Smooth muscle cell (in vitro differentiated cells): ENCODE data around the gene ZNF462. TPM values are rescaled to one million over a fixed set of nuclear protein-coding genes. Genes with fewer than 3 reads are reported as not detected.

Experiments
- DNase-seq: peaks from one replicate; lab custom pipeline; 2025; ENCODE audit not compliant: unreplicated experiment; lab: John Stamatoyannopoulos, UW
- H2AFZ ChIP-seq: fragments of 200-600 bp; sonication (generic); 2 replicates; pipeline ENCODE4 v1.6.0; 2016; ENCODE audit warnings: antibody characterized with exemption, low read depth, mild to moderate bottlenecking
- H3F3A ChIP-seq: fragments of 200-600 bp; sonication (generic); 2 replicates; pipeline ENCODE4 v1.6.0; 2017; ENCODE audit warnings: antibody characterized with exemption, low read depth
- H3K27ac ChIP-seq: fragments of 200-600 bp; sonication (generic); 2 replicates; pipeline ENCODE4 v1.5.1; 2016; ENCODE audit warnings: low read depth, mild to moderate bottlenecking
- H3K27me3 ChIP-seq: fragments of 200-600 bp; sonication (generic); 2 replicates; pipeline ENCODE4 v1.6.1; 2016; ENCODE audit warnings: low read depth, mild to moderate bottlenecking
- H3K36me3 ChIP-seq: fragments of 200-600 bp; sonication (generic); 2 replicates; pipeline ENCODE4 v1.5.1; 2016; ENCODE audit warnings: low read depth
- H3K4me1 ChIP-seq: fragments of 200-600 bp; sonication (generic); 2 replicates; pipeline ENCODE4 v1.5.1; 2016; ENCODE audit warnings: low read depth
- H3K4me2 ChIP-seq: fragments of 200-600 bp; sonication (generic); 2 replicates; pipeline ENCODE4 v1.6.0; 2016; ENCODE audit warnings: mild to moderate bottlenecking
- H3K4me3 ChIP-seq: fragments of 200-600 bp; sonication (generic); 2 replicates; pipeline ENCODE4 v1.5.1; 2016; ENCODE audit warnings: mild to moderate bottlenecking
- H3K79me2 ChIP-seq: fragments of 200-600 bp; sonication (generic); 2 replicates; pipeline ENCODE4 v1.6.0; 2016; ENCODE audit warnings: low read depth, mild to moderate bottlenecking
- H3K9ac ChIP-seq: fragments of 200-600 bp; sonication (generic); 2 replicates; pipeline ENCODE4 v1.6.0; 2016; ENCODE audit warnings: low read depth
- H3K9me3 ChIP-seq: fragments of 200-600 bp; sonication (generic); replicated peaks from 2 replicates; pipeline ENCODE4 v1.5.1; 2016; ENCODE audit warnings: low read depth
- H4K20me1 ChIP-seq: fragments of 200-600 bp; sonication (generic); 2 replicates; pipeline ENCODE4 v1.6.0; 2016; ENCODE audit warnings: low read depth
- whole genome bisulfite sequencing: methylation state at CpG from one replicate; pipeline ENCODE4 v1.1.7; 2016; ENCODE audit warnings: low lambda C conversion rate; 5-methylcytosine and 5-hydroxymethylcytosine counted together
- polyA plus RNA-seq: library from polyadenylated mRNA; unstranded; fragments of >200 nt; fragmentation: Nextera tagmentation; extraction: Ambion mirVana; gene quantifications from 2 replicates; pipeline ENCODE4 v1.2.1, GENCODE V29; 2016
- total RNA-seq: library from RNA; depleted of rRNA; stranded (reverse); fragments of >200 nt; gene quantifications from 2 replicates; pipeline ENCODE4 v1.2.3, GENCODE V29; 2014
- TF ChIP-seq, protein P1 (sequence below): fragments of 200-600 bp; sonication (generic); IDR thresholded peaks from 2 replicates; pipeline ENCODE4 v1.5.1; 2017; ENCODE audit warnings: borderline replicate concordance, mild to moderate bottlenecking, antibody characterized with exemption; ENCODE audit not compliant: insufficient read depth, poor library complexity, severe bottlenecking

Gene ZNF462
- total and polyA plus RNA-seq, 2 experiments from 2014 or later: 9.1 to 32.2 TPM

DNA sequence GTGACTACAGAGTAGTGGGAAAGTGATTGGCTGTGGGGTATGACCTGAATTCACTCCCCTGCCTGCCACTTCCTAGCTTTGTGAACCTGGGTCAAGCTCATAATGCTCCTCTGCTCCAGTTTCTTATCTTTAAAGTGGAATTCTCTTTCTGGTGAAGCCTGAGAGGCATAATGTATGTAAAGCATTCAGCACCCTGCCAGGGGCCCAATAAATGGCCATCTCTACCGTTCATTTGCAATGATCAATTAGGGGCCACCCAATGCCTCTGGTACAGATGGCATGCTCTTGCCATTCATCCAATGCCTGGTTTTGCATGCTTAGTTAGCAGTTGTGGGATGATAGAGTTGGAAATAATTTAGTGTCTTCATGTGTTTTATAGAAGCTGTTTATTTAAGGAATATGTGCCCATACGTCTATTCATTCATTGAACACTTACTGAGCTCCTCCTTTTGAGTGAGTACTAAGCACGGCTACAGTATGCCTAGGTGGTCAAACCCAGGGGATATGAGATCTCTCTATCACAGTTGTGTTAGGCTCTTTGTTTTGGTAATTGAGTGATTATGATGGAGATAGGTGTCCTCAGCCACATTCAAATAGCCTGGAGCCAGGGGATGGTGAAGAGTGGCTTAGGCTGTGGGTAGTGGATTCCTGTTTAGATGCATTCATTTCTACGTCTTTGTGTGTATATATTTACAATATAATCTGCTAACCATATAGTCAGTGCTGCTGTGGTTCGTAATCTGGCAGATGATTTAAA lies 15.3 kb downstream of the ZNF462 start:
- TF ChIP-seq, protein P1, sequence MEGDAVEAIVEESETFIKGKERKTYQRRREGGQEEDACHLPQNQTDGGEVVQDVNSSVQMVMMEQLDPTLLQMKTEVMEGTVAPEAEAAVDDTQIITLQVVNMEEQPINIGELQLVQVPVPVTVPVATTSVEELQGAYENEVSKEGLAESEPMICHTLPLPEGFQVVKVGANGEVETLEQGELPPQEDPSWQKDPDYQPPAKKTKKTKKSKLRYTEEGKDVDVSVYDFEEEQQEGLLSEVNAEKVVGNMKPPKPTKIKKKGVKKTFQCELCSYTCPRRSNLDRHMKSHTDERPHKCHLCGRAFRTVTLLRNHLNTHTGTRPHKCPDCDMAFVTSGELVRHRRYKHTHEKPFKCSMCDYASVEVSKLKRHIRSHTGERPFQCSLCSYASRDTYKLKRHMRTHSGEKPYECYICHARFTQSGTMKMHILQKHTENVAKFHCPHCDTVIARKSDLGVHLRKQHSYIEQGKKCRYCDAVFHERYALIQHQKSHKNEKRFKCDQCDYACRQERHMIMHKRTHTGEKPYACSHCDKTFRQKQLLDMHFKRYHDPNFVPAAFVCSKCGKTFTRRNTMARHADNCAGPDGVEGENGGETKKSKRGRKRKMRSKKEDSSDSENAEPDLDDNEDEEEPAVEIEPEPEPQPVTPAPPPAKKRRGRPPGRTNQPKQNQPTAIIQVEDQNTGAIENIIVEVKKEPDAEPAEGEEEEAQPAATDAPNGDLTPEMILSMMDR: no peak
- H3K9ac ChIP-seq: peak overlapping the region; percentile 6
- peak overlapping the region; percentile 38 for H3K4me2 ChIP-seq
- H3K27ac ChIP-seq: peak overlapping the region; percentile 81
- H3K9me3 ChIP-seq: no peaks in the 10 kb centered on the region
- no peak overlapping the region for H3K4me3 ChIP-seq
- H3K79me2 ChIP-seq: peaks cover 91% of the 10 kb centered on the region
- no peak for DNase-seq
- peaks cover 48% of the 10 kb centered on the region for H3K4me1 ChIP-seq
- H4K20me1 ChIP-seq: peaks cover 95% of the 10 kb centered on the region
- H3F3A ChIP-seq: peaks cover 16% of the 10 kb centered on the region
- no peaks in the 10 kb centered on the region for H3K27me3 ChIP-seq
- WGBS: 31% methylated on average over 5 of the region's 5 CpGs
- no peaks in the 10 kb centered on the region for H3K36me3 ChIP-seq
- H2AFZ ChIP-seq: no peak overlapping the region

DNA sequence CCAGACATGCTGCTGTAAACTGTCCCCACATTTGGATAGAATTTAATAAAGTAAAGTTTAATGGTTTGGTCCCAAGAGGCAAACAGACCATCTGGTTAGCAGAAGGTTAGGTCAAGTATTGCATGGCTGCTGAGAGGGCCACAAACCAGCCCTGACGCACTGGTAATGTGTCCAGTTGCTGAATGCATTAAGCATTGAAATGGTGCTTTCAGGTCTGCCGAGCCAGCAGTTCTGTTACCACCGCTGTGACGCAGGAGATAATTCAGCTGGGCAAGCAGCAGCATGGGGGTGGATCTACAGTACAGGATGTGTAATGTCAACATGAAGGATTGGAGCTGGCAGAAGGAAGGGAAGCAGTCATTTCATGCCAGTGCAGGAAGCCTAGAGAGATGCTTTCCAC lies 16.0 kb downstream of the ZNF462 start:
- H3K9me3 ChIP-seq: no peaks in the 10 kb centered on the region
- H3K9ac ChIP-seq: peak overlapping the region; percentile 6
- H2AFZ ChIP-seq: no peak overlapping the region
- H3K4me3 ChIP-seq: no peak overlapping the region
- 7% methylated on average over 4 of the region's 4 CpGs for WGBS
- H3K4me2 ChIP-seq: peak overlapping the region; percentile 43
- H3K4me1 ChIP-seq: peaks cover 53% of the 10 kb centered on the region
- H4K20me1 ChIP-seq: peaks cover 95% of the 10 kb centered on the region
- DNase-seq: no peak
- peaks cover 90% of the 10 kb centered on the region for H3K79me2 ChIP-seq
- peak overlapping the region; percentile 81 for H3K27ac ChIP-seq
- H3K36me3 ChIP-seq: no peaks in the 10 kb centered on the region
- TF ChIP-seq, protein P1: no peak
- H3K27me3 ChIP-seq: no peaks in the 10 kb centered on the region
- peaks cover 17% of the 10 kb centered on the region for H3F3A ChIP-seq

DNA sequence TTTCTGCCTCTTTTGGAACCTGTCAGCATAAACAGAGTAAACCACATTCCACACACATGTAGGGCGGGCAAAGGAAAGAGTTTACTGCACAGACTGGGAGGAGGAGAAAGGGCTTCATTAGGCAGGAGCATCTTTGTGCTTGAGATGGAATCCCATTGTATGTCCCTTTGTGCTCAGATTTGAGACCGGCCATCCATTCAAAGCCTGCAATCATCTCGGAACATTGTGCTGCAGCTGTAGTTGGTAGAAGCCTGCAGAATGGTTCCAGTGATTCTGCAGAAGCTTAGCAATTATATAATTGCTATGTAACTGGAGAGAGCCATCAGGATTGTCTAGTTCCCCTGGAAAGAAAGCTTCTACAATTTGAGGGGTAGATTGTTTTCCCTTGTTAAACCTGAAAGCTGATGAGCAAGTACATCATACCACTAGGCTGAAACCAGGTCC lies 16.5 kb downstream of the ZNF462 start:
- Histone ChIP-seq H3K27me3 (no peaks in the 10 kb centered on the region), H3K9me3 (no peaks in the 10 kb centered on the region), H3F3A (peaks cover 21% of the 10 kb centered on the region), H3K4me3 (no peak overlapping the region), H3K4me2 (peak overlapping the region; percentile 43), H3K36me3 (no peaks in the 10 kb centered on the region), H3K4me1 (peaks cover 52% of the 10 kb centered on the region), H4K20me1 (peaks cover 95% of the 10 kb centered on the region), H3K79me2 (peaks cover 89% of the 10 kb centered on the region), H2AFZ (no peak overlapping the region), H3K9ac (no peak overlapping the region), H3K27ac (peak overlapping the region; percentile 81)
- TF ChIP-seq, protein P1: no peak
- WGBS: 75% methylated on average over 3 of the region's 3 CpGs
- DNase-seq: no peak
